Aorta (tissue), 5 donors: Measurements from ENCODE around the gene ELL. TPM values are rescaled to one million over a fixed set of nuclear protein-coding genes. Genes with fewer than 3 reads are reported as not detected.

Experiments
- ATAC-seq: fragments of 200-7000 bp; cut with Tn5 transposase; one replicate; pipeline ENCODE4 v1.9.1; 2022; ENCODE audit warnings: moderate library complexity; ENCODE audit not compliant: low FRiP score
- DNase-seq, 2 donors: peaks; one replicate each; pipeline ENCODE4 v3.0.0-alpha.2; 2020
- H3K27ac ChIP-seq, 2 donors: one replicate each; pipeline ENCODE4 v1.5.1; 2013; ENCODE audit warnings: low read length in 2 of 2, mild to moderate bottlenecking in 2 of 2, moderate library complexity in 2 of 2, control low read depth in 1 of 2, inconsistent platforms in 1 of 2, low read depth in 1 of 2
- H3K27me3 ChIP-seq, 2 donors: one replicate each; pipeline ENCODE4 v1.6.1; 2013; ENCODE audit warnings: control low read depth in 1 of 2, low read length in 1 of 2, mild to moderate bottlenecking in 1 of 2, moderate library complexity in 1 of 2; ENCODE audit not compliant: insufficient read depth in 2 of 2, control insufficient read depth in 1 of 2
- H3K36me3 ChIP-seq, 2 donors: one replicate each; pipeline ENCODE4 v1.6.1; 2013; ENCODE audit warnings: control low read depth in 1 of 2, low read length in 1 of 2, mild to moderate bottlenecking in 1 of 2; ENCODE audit not compliant: insufficient read depth in 2 of 2, control insufficient read depth in 1 of 2
- H3K4me1 ChIP-seq, 2 donors: one replicate each; pipeline ENCODE4 v1.6.1; 2013; ENCODE audit warnings: low read length in 2 of 2, control low read depth in 1 of 2, mild to moderate bottlenecking in 1 of 2, moderate library complexity in 1 of 2; ENCODE audit not compliant: insufficient read depth in 2 of 2, control insufficient read depth in 1 of 2
- H3K4me3 ChIP-seq, 2 donors: one replicate each; pipeline ENCODE4 v1.5.1; 2013; ENCODE audit warnings: low read length in 2 of 2, control low read depth in 1 of 2, mild to moderate bottlenecking in 1 of 2
- H3K9me3 ChIP-seq: one replicate; pipeline ENCODE4 v1.6.1; 2013; ENCODE audit warnings: mild to moderate bottlenecking, low read length; ENCODE audit not compliant: control insufficient read depth
- WGBS, 2 donors: extraction: QIAGEN DNeasy Blood & Tissue Kit; methylation state at CpG; one replicate each; pipeline ENCODE4 v1.1.7; 2013; 5-methylcytosine and 5-hydroxymethylcytosine counted together
- intact Hi-C, 2 donors: fragments of 100-400 bp; cut with DNase I; formaldehyde crosslinking; loops; one replicate each; pipeline versions ENCODE4 v1.14.2 to v1.15.0; 2022
- polyA plus RNA-seq, 2 donors: library from polyadenylated mRNA; stranded (reverse); fragments of 200-250 nt; gene quantifications; one replicate each; pipeline ENCODE4 v1.2.3, GENCODE V29; 2013
- total RNA-seq, 2 donors: library from RNA; stranded (reverse); fragmentation: NEBNext Ultra II Directional; extraction: Animal tissue kit (Norgen Biotek cat#: 25700); gene quantifications; one replicate each; pipeline ENCODE4 v1.2.1, GENCODE V29; 2021
- donor health status: healthy with polysubstance abuse.
- donor health status: Bipolar disorder and iron deficiency.
- donor health status: DM: no; HTN: no; CAD: no.
- donor health status: DM: no; HTN: no; CAD: no.
- donor health status: DM: yes; HTN: yes; CAD: no.

The ELL gene
- total and polyA plus RNA-seq, 4 donors, result 7.3 to 37.9 (median 21.5) TPM

DNA sequence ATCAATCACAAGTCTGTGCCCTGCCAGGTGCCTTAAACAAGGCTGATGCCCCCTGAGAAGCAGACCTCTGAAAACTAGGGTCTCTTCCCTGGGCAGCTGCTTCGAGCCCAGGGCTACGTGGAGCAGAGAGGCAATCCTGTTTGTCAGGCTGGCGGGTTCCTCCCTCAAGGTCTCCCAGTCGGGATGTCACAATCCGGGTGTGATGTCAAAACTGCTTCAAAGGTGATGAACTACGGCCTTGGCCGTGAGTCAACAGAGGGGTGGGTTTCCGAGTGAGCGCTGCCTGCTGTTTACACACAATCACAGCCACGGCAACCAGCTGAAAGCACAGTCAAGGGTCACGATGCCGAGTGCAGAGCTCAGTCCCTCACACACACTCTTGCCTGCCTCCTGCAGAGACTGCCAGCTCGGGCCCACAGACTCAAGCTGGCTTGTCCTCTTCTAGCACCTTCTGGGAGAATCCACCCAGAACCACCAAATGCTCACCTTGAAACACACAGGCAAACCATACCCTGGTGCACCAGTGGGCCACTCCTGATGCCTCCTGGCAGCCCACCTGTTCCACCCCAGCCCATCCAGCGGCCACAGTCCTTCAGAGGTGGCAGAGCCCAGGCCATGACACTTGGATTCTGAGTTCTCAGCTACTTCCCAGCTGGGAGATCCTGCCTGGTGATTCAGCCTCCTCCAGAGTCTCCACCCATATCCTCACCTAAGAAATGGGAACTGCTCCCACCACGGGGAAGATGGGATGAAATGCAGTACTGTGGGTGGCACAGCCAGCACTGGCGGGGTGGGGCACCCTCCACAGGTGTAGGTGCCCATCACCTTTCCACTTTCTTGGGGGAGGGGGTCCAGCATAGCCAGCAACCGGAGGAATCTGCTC is 6.8 kb downstream of the ELL start:
- intact Hi-C loops, result loop anchor here in 1 of 2 donors (5.0 kb wide), 1 partner anchor 48 kb away; no protein-coding TSS in a partner anchor
- peak; percentile 47 for ATAC-seq
- 55 to 58% methylated on average over 17 of the region's 17 CpGs for WGBS, 2 donors

DNA sequence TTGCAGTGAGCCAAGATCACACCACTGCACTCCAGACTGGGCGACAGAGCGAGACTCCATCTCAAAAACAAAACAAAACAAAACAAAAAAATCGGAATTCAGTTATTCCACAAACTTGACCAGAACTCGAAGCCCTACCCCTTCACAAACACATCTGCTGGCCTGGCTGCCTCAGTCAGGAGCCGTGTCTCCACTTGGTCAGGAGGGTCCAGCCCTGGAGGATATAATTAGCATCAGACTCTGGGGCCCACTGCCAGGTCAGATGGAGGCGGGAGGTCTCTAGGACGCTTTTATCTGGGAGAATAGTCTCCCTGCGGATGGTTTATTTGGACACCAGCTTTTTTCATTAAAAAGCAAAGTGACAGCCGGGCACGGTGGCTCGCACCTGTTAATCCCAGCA is 8.0 kb downstream of the ELL start:
- H3K27ac ChIP-seq, result peak overlapping the region in 1 of 2 donors; percentile 6
- intact Hi-C loops, result no loop called here
- H3K4me1 ChIP-seq, result peaks cover 0 to 2% of the 10 kb centered on the region in 2 donors
- H3K4me3 ChIP-seq, result no peak overlapping the region
- no peaks in the 10 kb centered on the region for H3K27me3 ChIP-seq
- H3K9me3 ChIP-seq, result no peaks in the 10 kb centered on the region
- ATAC-seq, result no peak
- WGBS, 2 donors, result 26 to 35% methylated on average over 11 of the region's 11 CpGs
- no peak for DNase-seq
- H3K36me3 ChIP-seq, result no peaks in the 10 kb centered on the region

More for the DNA sequence above, 6.8 kb downstream of the ELL start:
- peaks cover 0 to 2% of the 10 kb centered on the region in 2 donors for H3K4me1 ChIP-seq
- no peaks in the 10 kb centered on the region for H3K27me3 ChIP-seq
- no peak overlapping the region for H3K4me3 ChIP-seq
- peak overlapping the region in 1 of 2 donors; percentile 41 for H3K27ac ChIP-seq
- no peaks in the 10 kb centered on the region for H3K9me3 ChIP-seq
- peak; percentile 75 to 86 for DNase-seq
- no peaks in the 10 kb centered on the region for H3K36me3 ChIP-seq

DNA sequence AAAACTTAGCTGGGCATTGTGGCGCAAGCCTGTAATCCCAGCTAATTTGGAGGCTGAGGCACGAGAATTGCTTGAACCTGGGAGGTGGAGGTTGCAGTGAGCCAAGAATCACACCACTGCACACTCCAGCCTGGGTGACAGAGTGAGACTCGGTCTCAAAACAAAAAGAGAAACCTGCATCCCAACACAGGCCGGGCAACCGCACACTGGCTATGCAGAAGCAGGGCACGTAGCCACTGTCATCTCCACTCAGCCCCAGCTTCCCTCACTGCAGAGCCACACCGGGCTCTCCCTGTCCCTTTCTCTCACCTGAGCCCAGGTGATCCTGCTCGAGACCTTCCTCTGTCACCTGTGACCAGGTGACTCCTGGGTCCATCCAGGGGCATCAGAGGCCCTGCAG is 11.7 kb downstream of the ELL start:
- 61% methylated on average over 8 of the region's 8 CpGs for WGBS, 2 donors

DNA sequence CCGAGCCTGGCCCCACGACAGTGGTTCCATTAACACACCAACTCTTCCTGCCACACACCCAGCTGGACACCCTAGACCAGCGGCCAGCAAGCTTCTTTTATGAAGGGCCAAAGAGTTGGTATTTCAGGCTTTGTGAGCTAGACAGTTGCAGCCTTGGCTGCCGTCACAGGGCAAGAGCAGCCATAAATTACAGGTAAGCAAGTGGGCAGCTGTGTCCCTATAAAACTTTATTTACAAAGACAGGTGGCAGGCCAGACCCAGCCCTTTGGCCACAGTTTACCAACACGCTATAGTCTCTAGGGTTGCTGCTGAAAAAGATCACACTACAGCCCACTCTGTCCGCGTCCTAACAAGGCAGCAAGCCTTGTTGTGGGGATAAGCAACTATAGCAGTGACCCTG is 13.3 kb downstream of the ELL start:
- DNase-seq (no peak), ATAC-seq (no peak)
- no peaks in the 10 kb centered on the region for H3K27me3 ChIP-seq
- 90 to 92% methylated on average over 7 of the region's 7 CpGs for WGBS, 2 donors
- no peaks in the 10 kb centered on the region for H3K36me3 ChIP-seq
- H3K9me3 ChIP-seq, result no peaks in the 10 kb centered on the region
- intact Hi-C loops, result no loop called here
- no peak overlapping the region for H3K4me3 ChIP-seq
- peaks cover 8 to 9% of the 10 kb centered on the region in 2 donors for H3K4me1 ChIP-seq
- H3K27ac ChIP-seq, result no peak overlapping the region

More for the DNA sequence above, 11.7 kb downstream of the ELL start:
- intact Hi-C loops, result no loop called here
- no peak for ATAC-seq
- no peak overlapping the region for H3K4me3 ChIP-seq
- no peaks in the 10 kb centered on the region for H3K9me3 ChIP-seq
- H3K36me3 ChIP-seq, result no peaks in the 10 kb centered on the region
- DNase-seq, result no peak
- H3K4me1 ChIP-seq, result peaks cover 8 to 9% of the 10 kb centered on the region in 2 donors
- H3K27ac ChIP-seq, result no peak overlapping the region
- H3K27me3 ChIP-seq, result no peaks in the 10 kb centered on the region

DNA sequence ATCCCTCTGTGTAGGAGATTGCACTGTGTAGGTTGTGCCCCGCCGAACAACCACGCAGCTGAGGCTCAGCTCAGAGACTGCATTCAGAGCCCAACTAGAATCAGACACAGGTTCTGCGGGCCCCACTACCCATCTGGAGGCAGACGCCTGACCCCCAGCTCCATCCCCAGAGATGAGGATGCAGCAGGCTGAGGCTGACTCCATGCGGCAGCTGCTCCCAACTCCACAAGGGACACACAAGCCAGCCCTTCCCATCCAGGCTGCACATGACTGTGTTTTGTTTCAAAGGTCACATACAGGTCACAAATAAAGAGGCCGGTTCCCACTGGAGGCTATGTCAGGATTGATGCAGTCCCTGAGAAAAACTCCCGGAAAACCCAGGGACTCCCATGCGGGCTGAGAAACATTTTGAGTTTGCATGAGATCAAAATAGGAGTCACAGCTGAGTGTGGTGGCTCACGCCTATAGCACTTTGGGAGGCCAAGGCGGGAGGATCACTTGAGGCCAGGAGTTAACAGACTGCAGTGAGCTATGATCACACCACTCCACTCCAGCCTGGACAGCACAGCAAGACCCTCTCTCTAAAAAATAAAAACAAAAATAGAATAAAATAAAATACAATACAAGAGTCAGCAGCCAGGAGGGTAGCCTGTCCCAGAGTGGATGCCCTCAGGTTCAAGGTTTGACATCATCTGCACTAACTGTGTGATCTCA is 14.0 kb downstream of the ELL start:
- Histone ChIP-seq H3K27ac (peak overlapping the region in 1 of 2 donors; percentile 39), H3K27me3 (no peaks in the 10 kb centered on the region), H3K4me1 (peaks cover 8 to 9% of the 10 kb centered on the region in 2 donors), H3K36me3 (no peaks in the 10 kb centered on the region), H3K9me3 (no peaks in the 10 kb centered on the region), H3K4me3 (no peak overlapping the region)
- WGBS, 2 donors, result 73% methylated on average over 11 of the region's 11 CpGs
- intact Hi-C loops, result no loop called here
- ATAC-seq (no peak), DNase-seq (no peak)

DNA sequence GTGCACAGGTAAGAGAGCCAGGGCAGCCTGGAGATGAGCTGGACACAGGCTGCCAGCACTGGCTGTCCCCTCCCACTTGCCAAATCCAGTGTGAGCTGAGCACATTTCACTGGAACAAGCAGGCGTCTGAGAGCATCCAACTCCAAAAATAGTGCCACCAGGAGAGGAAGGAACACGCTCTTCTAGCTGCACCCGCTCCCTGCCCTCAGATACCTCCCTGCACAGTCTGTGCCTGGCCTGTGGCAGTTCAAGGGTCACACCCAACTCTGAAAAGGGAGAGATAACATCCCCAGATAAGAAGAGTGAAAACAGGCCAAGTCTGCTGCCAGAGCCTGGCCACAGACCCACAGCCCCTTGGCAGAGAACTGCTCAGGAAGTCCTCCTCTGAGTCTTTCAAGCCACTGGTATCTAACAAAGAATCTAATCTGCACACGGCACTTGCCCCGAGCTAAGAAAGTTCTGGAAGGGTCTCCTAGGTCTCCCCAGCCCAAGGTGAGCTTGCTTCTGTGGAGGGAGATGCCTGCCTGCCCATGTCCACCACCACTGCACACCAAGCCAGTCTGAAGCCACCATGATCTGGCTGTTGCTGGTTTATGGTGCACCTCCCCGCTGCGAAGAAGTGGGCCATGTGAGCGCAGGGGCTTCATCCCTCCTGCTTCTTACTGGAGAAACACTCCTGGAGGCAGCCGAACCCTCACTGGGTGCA is 14.7 kb downstream of the ELL start:
- intact Hi-C loops, result no loop called here
- H3K4me1 ChIP-seq, result peaks cover 8 to 9% of the 10 kb centered on the region in 2 donors
- 28 to 31% methylated on average over 9 of the region's 9 CpGs for WGBS, 2 donors
- H3K27me3 ChIP-seq, result no peaks in the 10 kb centered on the region
- no peaks in the 10 kb centered on the region for H3K36me3 ChIP-seq
- H3K9me3 ChIP-seq, result no peaks in the 10 kb centered on the region
- no peak for ATAC-seq
- no peak for DNase-seq
- peak overlapping the region in 1 of 2 donors; percentile 65 for H3K27ac ChIP-seq
- H3K4me3 ChIP-seq, result no peak overlapping the region

DNA sequence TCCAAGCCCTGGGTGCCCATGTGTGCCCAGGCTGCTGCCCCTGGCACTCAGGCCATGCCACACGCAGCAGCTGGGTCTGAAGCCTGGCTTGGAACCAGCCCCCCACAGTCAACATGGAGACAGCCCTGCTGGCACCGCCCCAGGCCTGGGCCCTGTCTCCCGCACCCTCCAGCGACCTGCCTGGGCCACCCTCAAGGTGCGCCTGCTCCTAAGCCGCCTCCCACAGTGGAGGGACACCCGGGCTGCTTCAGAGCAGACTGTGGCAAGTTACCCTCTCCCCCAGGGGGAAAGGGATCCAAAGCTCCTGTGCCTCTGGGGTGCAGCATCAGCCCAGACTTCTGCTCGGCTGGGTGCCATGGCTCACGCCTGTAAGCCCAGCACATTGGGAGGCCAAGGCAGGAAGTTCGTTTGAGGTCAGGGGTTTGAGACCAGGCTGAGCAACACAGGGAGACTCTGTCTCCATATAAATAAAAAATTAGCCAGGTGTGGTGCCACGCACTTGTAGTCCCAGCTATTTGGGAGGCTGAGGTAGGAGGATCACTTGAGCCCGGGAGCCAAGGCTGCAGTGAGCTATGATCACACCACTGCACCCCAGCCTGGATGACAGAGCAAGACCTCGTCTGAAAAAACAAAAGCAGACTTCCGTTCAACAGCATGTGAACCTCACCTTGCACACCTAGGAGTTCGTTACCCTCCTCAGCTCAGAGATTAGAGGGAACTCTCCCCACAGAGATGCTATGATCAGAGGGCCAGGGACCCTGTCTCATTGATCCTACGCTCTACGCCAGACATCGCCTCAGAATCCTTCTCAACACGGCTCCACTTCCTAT is 15.6 kb downstream of the ELL start:
- intact Hi-C loops, result no loop called here
- no peaks in the 10 kb centered on the region for H3K27me3 ChIP-seq
- DNase-seq (no peak), ATAC-seq (no peak)
- no peaks in the 10 kb centered on the region for H3K36me3 ChIP-seq
- H3K27ac ChIP-seq, result peak overlapping the region in 1 of 2 donors; percentile 65
- no peaks in the 10 kb centered on the region for H3K9me3 ChIP-seq
- WGBS, 2 donors, result 50 to 52% methylated on average over 19 of the region's 19 CpGs
- H3K4me3 ChIP-seq, result no peak overlapping the region
- peaks cover 8 to 9% of the 10 kb centered on the region in 2 donors for H3K4me1 ChIP-seq
